IPS DF 6.9 (cell line): ENCODE data around the gene CD99.

Source experiments
- DNase-seq: peaks from one replicate; pipeline ENCODE4 v3.0.0-alpha.2; 2013; ENCODE audit warnings: low read depth, low spot score
- H3K27ac ChIP-seq: one replicate; pipeline ENCODE4 v1.5.1; 2013; ENCODE audit warnings: low read length, control low read depth
- H3K27me3 ChIP-seq: 2 replicates; pipeline ENCODE4 v1.6.1; 2013; ENCODE audit warnings: mild to moderate bottlenecking, low read length; ENCODE audit not compliant: control insufficient read depth, insufficient read depth
- H3K36me3 ChIP-seq: 2 replicates; pipeline ENCODE4 v1.6.1; 2013; ENCODE audit warnings: low read length; ENCODE audit not compliant: control insufficient read depth, insufficient read depth
- H3K4me1 ChIP-seq: 2 replicates; pipeline ENCODE4 v1.6.1; 2013; ENCODE audit warnings: low read length; ENCODE audit not compliant: control insufficient read depth, insufficient read depth
- H3K4me3 ChIP-seq: 2 replicates; pipeline ENCODE4 v1.5.1; 2013; ENCODE audit warnings: mild to moderate bottlenecking, low read length
- H3K9me3 ChIP-seq: 2 replicates; pipeline ENCODE4 v1.6.1; 2013; ENCODE audit warnings: low read length, inconsistent platforms; ENCODE audit not compliant: control insufficient read depth, insufficient read depth
- WGBS: extraction: QIAGEN DNeasy Blood & Tissue Kit; methylation state at CpG from one replicate; pipeline ENCODE4 v1.1.7; 2013; ENCODE audit warnings: mixed read lengths, missing lambda C conversion rate; ENCODE audit not compliant: insufficient read length, insufficient coverage; 5-methylcytosine and 5-hydroxymethylcytosine counted together

Gene CD99

GRCh38 chrX:2689773-2690666 is 1.1 kb upstream of the CD99 start:
- Histone ChIP-seq H3K27me3 (peaks cover 22% of the 10 kb centered on the region), H3K4me3 (peak overlapping the region; percentile 97; the same call in 1 of the 2 replicates)
- WGBS = no CpG with 5 or more reads among the region's 37 CpGs

GRCh38 chrX:2691543-2692220 is 587 bp downstream of the CD99 start:
- Histone ChIP-seq H3K4me1 (peaks cover 5% of the 10 kb centered on the region; the same call in 1 of the 2 replicates), H3K36me3 (no peaks in the 10 kb centered on the region), H3K27ac (no peak overlapping the region), H3K27me3 (peaks cover 20% of the 10 kb centered on the region), H3K9me3 (no peaks in the 10 kb centered on the region), H3K4me3 (peak overlapping the region; percentile 97)
- no CpG with 5 or more reads among the region's 42 CpGs for WGBS
- no peak for DNase-seq

More at GRCh38 chrX:2689773-2690666, 1.1 kb upstream of the CD99 start:
- H3K4me1 ChIP-seq = peaks cover 5% of the 10 kb centered on the region; the same call in 1 of the 2 replicates
- no peaks in the 10 kb centered on the region for H3K36me3 ChIP-seq
- no peak for DNase-seq
- no peaks in the 10 kb centered on the region for H3K9me3 ChIP-seq
- H3K27ac ChIP-seq = no peak overlapping the region

GRCh38 chrX:2692221-2693112 is 1.4 kb downstream of the CD99 start:
- Histone ChIP-seq H3K9me3 (no peaks in the 10 kb centered on the region), H3K4me1 (0 out of 2 replicates have a peak, but pooled peaks cover 3% of the 10 kb centered on the region), H3K27ac (no peak overlapping the region), H3K36me3 (no peaks in the 10 kb centered on the region), H3K27me3 (peaks cover 20% of the 10 kb centered on the region), H3K4me3 (peak overlapping the region; percentile 97; the same call in 1 of the 2 replicates)
- no CpG with 5 or more reads among the region's 24 CpGs for WGBS
- no peak for DNase-seq

GRCh38 chrX:2693113-2694002 is 2.3 kb downstream of the CD99 start:
- Histone ChIP-seq H3K4me3 (no peak overlapping the region), H3K27ac (no peak overlapping the region), H3K9me3 (no peaks in the 10 kb centered on the region), H3K4me1 (0 out of 2 replicates have a peak, but pooled peaks cover 3% of the 10 kb centered on the region), H3K36me3 (no peaks in the 10 kb centered on the region), H3K27me3 (peaks cover 20% of the 10 kb centered on the region)
- no peak for DNase-seq
- no CpG with 5 or more reads among the region's 15 CpGs for WGBS

GRCh38 chrX:2694914-2695267 is 3.8 kb downstream of the CD99 start:
- no peaks in the 10 kb centered on the region for H3K36me3 ChIP-seq
- no peaks in the 10 kb centered on the region for H3K9me3 ChIP-seq
- H3K4me3 ChIP-seq = no peak overlapping the region
- DNase-seq = no peak
- H3K4me1 ChIP-seq = 0 out of 2 replicates have a peak, but pooled peaks cover 3% of the 10 kb centered on the region
- no peak overlapping the region for H3K27ac ChIP-seq
- no CpG with 5 or more reads among the region's 7 CpGs for WGBS
- H3K27me3 ChIP-seq = peaks cover 20% of the 10 kb centered on the region; the same call in 1 of the 2 replicates

DNA sequence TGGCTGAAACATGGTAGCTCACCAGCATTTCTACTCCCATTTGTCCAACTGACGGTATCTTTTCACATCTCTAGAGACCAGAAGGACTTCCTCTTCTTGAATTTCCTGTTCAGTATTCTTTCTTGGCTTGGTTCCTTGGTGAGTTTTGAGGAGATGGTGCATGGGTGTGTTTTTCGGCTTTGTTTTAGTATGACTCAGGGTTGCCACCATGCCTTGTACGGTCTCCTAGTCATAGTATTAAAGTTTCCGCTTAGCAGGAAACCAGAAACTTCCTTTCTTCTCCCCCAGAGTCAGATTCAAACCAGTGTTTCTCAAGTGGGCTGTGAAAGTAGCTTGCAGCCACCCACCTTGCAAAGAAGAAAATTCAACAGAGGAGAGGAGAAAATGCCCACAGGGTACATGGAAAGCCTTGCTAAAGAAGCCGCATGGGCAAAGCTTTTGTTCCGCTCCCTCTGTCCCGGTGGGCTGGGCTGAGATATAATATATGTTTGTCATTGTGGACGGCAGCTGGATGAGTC is 5.7 kb downstream of the CD99 start:
- WGBS = no CpG with 5 or more reads among the region's 8 CpGs
- Histone ChIP-seq H3K4me3 (no peak overlapping the region), H3K27me3 (peaks cover 20% of the 10 kb centered on the region; the same call in 1 of the 2 replicates), H3K36me3 (no peaks in the 10 kb centered on the region), H3K9me3 (no peaks in the 10 kb centered on the region), H3K4me1 (0 out of 2 replicates have a peak, but pooled peaks cover 3% of the 10 kb centered on the region), H3K27ac (no peak overlapping the region)
- DNase-seq = no peak

DNA sequence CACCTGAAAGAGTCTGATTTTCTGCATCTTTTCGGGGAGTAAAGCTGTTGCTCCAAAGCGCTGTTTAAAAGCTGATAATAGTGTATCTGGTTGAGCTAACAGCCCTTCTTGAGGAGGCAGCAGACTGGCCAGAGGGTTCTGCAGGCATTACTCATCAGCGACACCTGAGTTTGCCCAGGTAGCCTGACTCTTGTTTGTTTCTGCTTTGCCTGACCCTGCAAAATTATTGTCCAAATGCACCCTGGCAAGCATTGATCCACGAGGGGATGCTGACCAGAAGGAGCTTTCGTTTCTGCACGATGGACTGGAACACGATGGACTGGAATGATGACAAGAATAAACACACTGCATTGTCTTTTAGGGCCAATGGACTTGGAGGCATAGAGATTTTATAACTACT is 6.2 kb downstream of the CD99 start:
- no peaks in the 10 kb centered on the region for H3K36me3 ChIP-seq
- peaks cover 15% of the 10 kb centered on the region; the same call in 1 of the 2 replicates for H3K27me3 ChIP-seq
- H3K27ac ChIP-seq = no peak overlapping the region
- no peak for DNase-seq
- H3K4me1 ChIP-seq = 0 out of 2 replicates have a peak, but pooled peaks cover 3% of the 10 kb centered on the region
- no peak overlapping the region for H3K4me3 ChIP-seq
- H3K9me3 ChIP-seq = no peaks in the 10 kb centered on the region
- WGBS = no CpG with 5 or more reads among the region's 7 CpGs

- H3K36me3 ChIP-seq = no peaks in the 10 kb centered on the region
- H3K27ac ChIP-seq = no peak overlapping the region
- no peak for DNase-seq
- no peaks in the 10 kb centered on the region for H3K9me3 ChIP-seq
- H3K4me3 ChIP-seq = no peak overlapping the region
- peaks cover 11% of the 10 kb centered on the region; the same call in 1 of the 2 replicates for H3K27me3 ChIP-seq
- no CpG with 5 or more reads among the region's 9 CpGs for WGBS
- 0 out of 2 replicates have a peak, but pooled peaks cover 1% of the 10 kb centered on the region for H3K4me1 ChIP-seq
Measured at GRCh38 chrX:2697741-2698299, 6.7 kb downstream of the CD99 start.

- Histone ChIP-seq H3K9me3 (no peaks in the 10 kb centered on the region), H3K27ac (no peak overlapping the region), H3K36me3 (no peaks in the 10 kb centered on the region), H3K4me1 (peaks cover 1% of the 10 kb centered on the region; the same call in 1 of the 2 replicates), H3K27me3 (peaks cover 3% of the 10 kb centered on the region; the same call in 1 of the 2 replicates), H3K4me3 (no peak overlapping the region)
- no CpG with 5 or more reads among the region's 5 CpGs for WGBS
- no peak for DNase-seq
Measured at GRCh38 chrX:2698604-2699003, 7.5 kb downstream of the CD99 start.
